Liver (tissue), 9 donors: ENCODE measurements around the gene SLC22A3. TPM values are rescaled to one million over a fixed set of nuclear protein-coding genes. Genes with fewer than 3 reads are reported as not detected.

ENCODE experiments used
- DNase-seq: peaks from one replicate; pipeline ENCODE4 v3.0.0-alpha.2; 2017; ENCODE audit warnings: low spot score
- H3K27ac ChIP-seq, 2 donors: one replicate each; pipeline ENCODE4 v1.7.0; 2013; ENCODE audit warnings: inconsistent platforms in 2 of 2, low read length in 2 of 2, control low read depth in 1 of 2, low read depth in 1 of 2, mild to moderate bottlenecking in 1 of 2
- H3K27me3 ChIP-seq, 4 donors: one replicate each; pipeline versions ENCODE4 v1.6.1 to v1.7.0; 2013; ENCODE audit warnings: low read length in 3 of 4, inconsistent platforms in 1 of 4, mild to moderate bottlenecking in 1 of 4, moderate library complexity in 1 of 4; ENCODE audit not compliant: control insufficient read depth in 4 of 4, insufficient read depth in 4 of 4
- H3K36me3 ChIP-seq, 4 donors: one replicate each; pipeline versions ENCODE4 v1.6.1 to v1.7.0; 2013; ENCODE audit warnings: low read length in 3 of 4, mild to moderate bottlenecking in 3 of 4, low read depth in 1 of 4, moderate library complexity in 1 of 4; ENCODE audit not compliant: control insufficient read depth in 4 of 4, insufficient read depth in 3 of 4
- H3K4me1 ChIP-seq, 4 donors: one replicate each; pipeline versions ENCODE4 v1.6.1 to v1.7.0; 2013; ENCODE audit warnings: low read length in 3 of 4, mild to moderate bottlenecking in 3 of 4, moderate library complexity in 1 of 4; ENCODE audit not compliant: control insufficient read depth in 4 of 4, insufficient read depth in 4 of 4
- H3K4me3 ChIP-seq, 3 donors: one replicate each; pipeline versions ENCODE4 v1.6.1 to v1.7.0; 2013; ENCODE audit warnings: low read length in 3 of 3, control low read depth in 1 of 3, low read depth in 1 of 3, mild to moderate bottlenecking in 1 of 3
- H3K9ac ChIP-seq, 2 donors: one replicate each; pipeline ENCODE4 v1.7.0; 2013; ENCODE audit warnings: low read length in 2 of 2, mild to moderate bottlenecking in 2 of 2, moderate library complexity in 2 of 2, control low read depth in 1 of 2, low read depth in 1 of 2
- H3K9me3 ChIP-seq, 4 donors: one replicate each; pipeline versions ENCODE4 v1.6.1 to v1.7.0; 2013; ENCODE audit warnings: low read length in 3 of 4; ENCODE audit not compliant: control insufficient read depth in 4 of 4
- ATF3 ChIP-seq: IDR thresholded peaks from 2 replicates; pipeline ENCODE4 v1.6.1; 2016; ENCODE audit warnings: antibody characterized with exemption
- CTCF ChIP-seq: fragments of 150-350 bp; IDR thresholded peaks from 2 replicates; pipeline ENCODE4 v1.5.1; 2017; ENCODE audit warnings: improper control_type of control experiment, low read depth, low read length; ENCODE audit not compliant: missing input control
- EGR1 ChIP-seq, 2 donors: IDR thresholded peaks; 2 replicates each; pipeline ENCODE4 v1.6.1; 2016 to 2018; ENCODE audit warnings: antibody characterized with exemption in 2 of 2, low read depth in 2 of 2
- FOXA1 ChIP-seq: IDR thresholded peaks from 2 replicates; pipeline ENCODE4 v1.6.1; 2016; ENCODE audit warnings: antibody characterized with exemption
- FOXA2 ChIP-seq: IDR thresholded peaks from 2 replicates; pipeline ENCODE4 v1.6.1; 2016; ENCODE audit warnings: antibody characterized with exemption
- GABPA ChIP-seq, 2 donors: IDR thresholded peaks in 1 of 2; conservative IDR thresholded peaks in 1 of 2; 2 replicates each; pipeline ENCODE4 v1.6.1; 2016; ENCODE audit warnings: antibody characterized with exemption in 2 of 2, mild to moderate bottlenecking in 1 of 2, moderate library complexity in 1 of 2
- HNF4A ChIP-seq, 2 donors: conservative IDR thresholded peaks; 2 replicates each; pipeline ENCODE4 v1.6.1; 2016; ENCODE audit warnings: antibody characterized with exemption in 2 of 2, mild to moderate bottlenecking in 2 of 2
- JUND ChIP-seq, 2 donors: IDR thresholded peaks; 2 replicates each; pipeline ENCODE4 v1.6.1; 2016; ENCODE audit warnings: antibody characterized with exemption in 2 of 2
- MAX ChIP-seq: IDR thresholded peaks from 2 replicates; pipeline ENCODE4 v1.6.1; 2016; ENCODE audit warnings: antibody characterized with exemption
- NR2F2 ChIP-seq: IDR thresholded peaks from 2 replicates; pipeline ENCODE4 v1.6.1; 2016; ENCODE audit warnings: antibody characterized with exemption
- RAD21 ChIP-seq, 2 donors: IDR thresholded peaks; 2 replicates each; pipeline ENCODE4 v1.6.1; 2016; ENCODE audit warnings: antibody characterized with exemption in 2 of 2, mild to moderate bottlenecking in 2 of 2
- REST ChIP-seq: IDR thresholded peaks from 2 replicates; pipeline ENCODE4 v1.6.1; 2016; ENCODE audit warnings: antibody characterized with exemption, mild to moderate bottlenecking
- RXRA ChIP-seq, 2 donors: IDR thresholded peaks; 2 replicates each; pipeline ENCODE4 v1.6.1; 2017 to 2018; ENCODE audit warnings: antibody characterized with exemption in 2 of 2, mild to moderate bottlenecking in 1 of 2
- SP1 ChIP-seq: IDR thresholded peaks from 2 replicates; pipeline ENCODE4 v1.6.1; 2018; ENCODE audit warnings: antibody characterized with exemption, mild to moderate bottlenecking
- ZBTB33 ChIP-seq: IDR thresholded peaks from 2 replicates; pipeline ENCODE4 v1.6.1; 2016; ENCODE audit warnings: antibody characterized with exemption
- WGBS: extraction: QIAGEN DNeasy Blood & Tissue Kit; methylation state at CpG from one replicate; pipeline ENCODE4 v1.1.7; 2013; 5-methylcytosine and 5-hydroxymethylcytosine counted together
- polyA plus RNA-seq, 2 donors: library from polyadenylated mRNA; stranded (reverse) in 1 of 2; unstranded in 1 of 2; fragments of 200-250 nt in 1 of 2; fragments of >200 nt in 1 of 2; fragmentation: Nextera tagmentation in 1 of 2; extraction: Ambion mirVana in 1 of 2; gene quantifications; one replicate each; pipeline versions ENCODE4 v1.2.1 to v1.2.3, GENCODE V29; 2013 to 2015
- total RNA-seq, 2 donors: library from RNA; depleted of rRNA; stranded (reverse); fragments of >200 nt; gene quantifications; one replicate each; pipeline ENCODE4 v1.2.3, GENCODE V29; 2014
- donor health status: healthy.
- donor health status: healthy.
- donor health status: healthy.
- donor health status: healthy.
- donor health status: healthy.

Gene SLC22A3
- total and polyA plus RNA-seq, 4 donors: 7.6 to 40.9 (median 19.4) TPM

- H3K27ac ChIP-seq: no peak overlapping the region
- DNase-seq: no peak
- no peaks in the 10 kb centered on the region for H3K4me1 ChIP-seq
- no peaks in the 10 kb centered on the region for H3K27me3 ChIP-seq
- peaks cover 0 to 5% (median 1%) of the 10 kb centered on the region in 4 donors for H3K36me3 ChIP-seq
- TF ChIP-seq FOXA1: no peak
- no peak for TF ChIP-seq RAD21 (IDR thresholded peaks at IDR 0.05)
- WGBS: 92% methylated on average over 4 of the region's 4 CpGs
- no peak overlapping the region for H3K4me3 ChIP-seq
- no peaks in the 10 kb centered on the region for H3K9me3 ChIP-seq
- no peak overlapping the region for H3K9ac ChIP-seq
Measured at GRCh38 chr6:160437775-160438174, 89.6 kb downstream of the SLC22A3 start.

- Histone ChIP-seq H3K36me3 (peaks cover 0 to 5% (median 1%) of the 10 kb centered on the region in 4 donors), H3K4me1 (no peaks in the 10 kb centered on the region), H3K9ac (no peak overlapping the region), H3K4me3 (no peak overlapping the region), H3K9me3 (no peaks in the 10 kb centered on the region), H3K27me3 (no peaks in the 10 kb centered on the region), H3K27ac (no peak overlapping the region)
- TF ChIP-seq JUND (IDR thresholded peaks at IDR 0.05) (no peak), FOXA2 (no peak), REST (no peak), CTCF (no peak), FOXA1 (no peak), ZBTB33 (no peak), GABPA (IDR thresholded peaks at IDR 0.05 in 1 of 2, conservative IDR thresholded peaks at IDR 0.05 in 1 of 2) (no peak), SP1 (no peak), HNF4A (conservative IDR thresholded peaks at IDR 0.05) (no peak), MAX (no peak), NR2F2 (no peak), EGR1 (IDR thresholded peaks at IDR 0.05; ENCODE audit: low read depth in 2 of 2) (no peak), RAD21 (IDR thresholded peaks at IDR 0.05) (no peak), RXRA (IDR thresholded peaks at IDR 0.05) (no peak), ATF3 (no peak)
- WGBS: 86% methylated on average over 4 of the region's 4 CpGs
- no peak for DNase-seq
Measured at GRCh38 chr6:160438481-160438880, 90.3 kb downstream of the SLC22A3 start.
